Smooth muscle cell (in vitro differentiated cells): ENCODE data around the gene BRD4. TPM values are rescaled to one million over a fixed set of nuclear protein-coding genes. Genes with fewer than 3 reads are reported as not detected.

Experiments
- DNase-seq: peaks from one replicate; lab custom pipeline; 2025; ENCODE audit not compliant: unreplicated experiment; lab: John Stamatoyannopoulos, UW
- H2AFZ ChIP-seq: fragments of 200-600 bp; sonication (generic); 2 replicates; pipeline ENCODE4 v1.6.0; 2016; ENCODE audit warnings: antibody characterized with exemption, low read depth, mild to moderate bottlenecking
- H3F3A ChIP-seq: fragments of 200-600 bp; sonication (generic); 2 replicates; pipeline ENCODE4 v1.6.0; 2017; ENCODE audit warnings: antibody characterized with exemption, low read depth
- H3K27ac ChIP-seq: fragments of 200-600 bp; sonication (generic); 2 replicates; pipeline ENCODE4 v1.5.1; 2016; ENCODE audit warnings: low read depth, mild to moderate bottlenecking
- H3K27me3 ChIP-seq: fragments of 200-600 bp; sonication (generic); 2 replicates; pipeline ENCODE4 v1.6.1; 2016; ENCODE audit warnings: low read depth, mild to moderate bottlenecking
- H3K36me3 ChIP-seq: fragments of 200-600 bp; sonication (generic); 2 replicates; pipeline ENCODE4 v1.5.1; 2016; ENCODE audit warnings: low read depth
- H3K4me1 ChIP-seq: fragments of 200-600 bp; sonication (generic); 2 replicates; pipeline ENCODE4 v1.5.1; 2016; ENCODE audit warnings: low read depth
- H3K4me2 ChIP-seq: fragments of 200-600 bp; sonication (generic); 2 replicates; pipeline ENCODE4 v1.6.0; 2016; ENCODE audit warnings: mild to moderate bottlenecking
- H3K4me3 ChIP-seq: fragments of 200-600 bp; sonication (generic); 2 replicates; pipeline ENCODE4 v1.5.1; 2016; ENCODE audit warnings: mild to moderate bottlenecking
- H3K79me2 ChIP-seq: fragments of 200-600 bp; sonication (generic); 2 replicates; pipeline ENCODE4 v1.6.0; 2016; ENCODE audit warnings: low read depth, mild to moderate bottlenecking
- H3K9ac ChIP-seq: fragments of 200-600 bp; sonication (generic); 2 replicates; pipeline ENCODE4 v1.6.0; 2016; ENCODE audit warnings: low read depth
- H3K9me3 ChIP-seq: fragments of 200-600 bp; sonication (generic); replicated peaks from 2 replicates; pipeline ENCODE4 v1.5.1; 2016; ENCODE audit warnings: low read depth
- H4K20me1 ChIP-seq: fragments of 200-600 bp; sonication (generic); 2 replicates; pipeline ENCODE4 v1.6.0; 2016; ENCODE audit warnings: low read depth
- CTCF ChIP-seq: fragments of 200-600 bp; sonication (generic); IDR thresholded peaks from 2 replicates; pipeline ENCODE4 v1.5.1; 2017; ENCODE audit warnings: borderline replicate concordance, mild to moderate bottlenecking, antibody characterized with exemption; ENCODE audit not compliant: insufficient read depth, poor library complexity, severe bottlenecking
- WGBS: methylation state at CpG from one replicate; pipeline ENCODE4 v1.1.7; 2016; ENCODE audit warnings: low lambda C conversion rate; 5-methylcytosine and 5-hydroxymethylcytosine counted together
- polyA plus RNA-seq: library from polyadenylated mRNA; unstranded; fragments of >200 nt; fragmentation: Nextera tagmentation; extraction: Ambion mirVana; gene quantifications from 2 replicates; pipeline ENCODE4 v1.2.1, GENCODE V29; 2016
- total RNA-seq: library from RNA; depleted of rRNA; stranded (reverse); fragments of >200 nt; gene quantifications from 2 replicates; pipeline ENCODE4 v1.2.3, GENCODE V29; 2014

Gene BRD4
- total and polyA plus RNA-seq, 2 experiments from 2014 or later, result 24.1 to 102 TPM

DNA sequence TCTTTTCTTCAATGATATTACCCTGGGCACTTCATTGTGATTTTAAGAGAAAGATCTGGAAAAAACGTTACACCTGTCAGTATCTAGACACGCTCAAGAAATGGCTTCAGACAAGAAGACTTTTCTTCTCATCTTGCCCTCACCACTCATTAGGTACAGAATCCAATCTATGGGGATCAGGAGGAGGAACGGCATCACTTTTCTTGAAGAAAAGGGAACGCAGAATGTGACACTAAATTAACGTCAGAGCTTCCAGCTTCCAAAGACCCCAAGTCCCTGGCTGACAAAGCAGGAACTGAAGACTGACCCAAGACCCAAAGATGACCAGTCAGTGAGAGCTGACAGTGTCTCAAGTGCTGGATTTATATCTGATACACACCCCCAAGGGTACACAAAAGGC is 48.2 kb downstream of the BRD4 start:
- Histone ChIP-seq H3K27me3 (no peaks in the 10 kb centered on the region), H3K4me1 (peaks cover 53% of the 10 kb centered on the region), H4K20me1 (peaks cover 100% of the 10 kb centered on the region), H3K79me2 (peaks cover 100% of the 10 kb centered on the region), H3K9me3 (no peaks in the 10 kb centered on the region), H3F3A (peaks cover 53% of the 10 kb centered on the region), H3K4me3 (no peak overlapping the region), H2AFZ (no peak overlapping the region), H3K36me3 (no peaks in the 10 kb centered on the region), H3K27ac (peak overlapping the region; percentile 84), H3K9ac (no peak overlapping the region), H3K4me2 (peak overlapping the region; percentile 48)
- WGBS, result 89% methylated on average over 5 of the region's 5 CpGs
- TF ChIP-seq CTCF, result no peak
- DNase-seq, result no peak

DNA sequence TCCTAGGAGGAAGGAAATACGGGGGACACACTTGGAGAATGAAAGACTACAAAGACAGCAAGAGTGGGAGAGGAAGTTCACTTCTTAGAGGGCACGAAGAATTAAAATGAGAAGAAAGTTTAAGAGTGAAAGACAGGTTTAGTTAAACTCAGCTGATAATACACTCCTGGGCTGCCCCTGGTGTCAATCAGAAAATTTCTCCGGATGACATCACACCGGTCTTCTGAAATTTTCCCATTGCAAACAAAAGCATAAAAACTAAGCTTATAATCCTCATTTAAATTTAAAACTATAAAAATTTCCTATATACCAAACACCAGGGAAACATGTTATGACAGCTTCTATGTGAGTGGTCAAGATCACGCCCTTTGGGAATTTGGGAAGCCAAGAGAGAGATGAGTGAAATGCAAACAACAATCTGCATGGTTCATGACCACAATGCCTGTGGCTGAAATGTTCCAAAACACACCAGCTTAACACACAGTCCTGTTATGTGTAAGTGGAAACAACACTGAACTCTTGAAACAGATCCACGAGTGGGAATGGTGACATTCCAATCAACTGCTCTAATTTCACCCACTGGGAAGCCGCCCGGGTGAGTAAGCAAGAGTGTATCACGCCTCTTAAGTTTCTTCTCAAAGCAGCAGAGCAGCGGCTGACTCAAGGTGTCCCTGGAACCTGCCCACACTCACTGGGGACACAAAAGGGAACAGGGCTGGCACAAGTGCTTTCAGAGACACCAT is 49.0 kb downstream of the BRD4 start:
- peak overlapping the region; percentile 42 for H3K9ac ChIP-seq
- DNase-seq, result no peak
- no peak overlapping the region for H3K4me3 ChIP-seq
- H3K4me2 ChIP-seq, result peak overlapping the region; percentile 48
- H3K4me1 ChIP-seq, result peaks cover 49% of the 10 kb centered on the region
- H3K27ac ChIP-seq, result peak overlapping the region; percentile 84
- TF ChIP-seq CTCF, result no peak
- no peak overlapping the region for H2AFZ ChIP-seq
- WGBS, result 51% methylated on average over 10 of the region's 10 CpGs
- no peaks in the 10 kb centered on the region for H3K9me3 ChIP-seq
- no peaks in the 10 kb centered on the region for H3K27me3 ChIP-seq
- H4K20me1 ChIP-seq, result peaks cover 100% of the 10 kb centered on the region
- H3K36me3 ChIP-seq, result no peaks in the 10 kb centered on the region
- peaks cover 57% of the 10 kb centered on the region for H3F3A ChIP-seq
- H3K79me2 ChIP-seq, result peaks cover 100% of the 10 kb centered on the region

DNA sequence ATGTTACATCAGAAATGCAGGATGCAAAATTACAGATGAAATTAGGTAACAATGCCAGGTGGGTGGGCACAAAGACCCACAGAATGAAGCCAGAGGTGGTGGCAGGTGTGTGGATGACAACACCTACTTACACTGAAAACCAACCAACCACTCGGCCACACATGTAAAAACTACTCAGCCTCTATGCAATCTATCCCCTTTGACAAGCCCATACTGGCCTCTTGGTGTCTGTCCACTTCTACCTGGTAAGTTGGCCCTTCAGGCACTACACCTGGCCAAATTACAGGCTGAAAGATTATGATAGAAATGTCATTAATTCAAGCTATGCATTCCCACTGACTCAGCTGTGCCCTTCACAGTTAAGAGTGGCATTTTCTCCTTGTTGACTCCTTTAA is 50.0 kb downstream of the BRD4 start:
- Histone ChIP-seq H3F3A (peaks cover 51% of the 10 kb centered on the region), H2AFZ (no peak overlapping the region), H3K27ac (peak overlapping the region; percentile 84), H4K20me1 (peaks cover 100% of the 10 kb centered on the region), H3K4me2 (peak overlapping the region; percentile 66), H3K9ac (no peak overlapping the region), H3K4me3 (no peak overlapping the region), H3K79me2 (peaks cover 100% of the 10 kb centered on the region), H3K9me3 (no peaks in the 10 kb centered on the region), H3K36me3 (no peaks in the 10 kb centered on the region), H3K27me3 (no peaks in the 10 kb centered on the region), H3K4me1 (peaks cover 49% of the 10 kb centered on the region)
- 43% methylated on average over 1 of the region's 1 CpG for WGBS
- no peak for DNase-seq
- TF ChIP-seq CTCF, result no peak
